Right cardiac atrium (tissue), 5 donors: Measurements from ENCODE around the gene HELLS. TPM values are rescaled to one million over a fixed set of nuclear protein-coding genes. Genes with fewer than 3 reads are reported as not detected.

Source experiments
- ATAC-seq, 2 donors: fragments of 200-7000 bp; cut with Tn5 transposase; one replicate each; pipeline versions ENCODE4 v1.8.0 to v1.9.1; 2020; ENCODE audit warnings: moderate library complexity in 2 of 2, mild to moderate bottlenecking in 1 of 2
- DNase-seq, 3 donors: peaks; one replicate each; pipeline ENCODE4 v3.0.0-alpha.2; 2020
- H3K27ac ChIP-seq: one replicate; pipeline ENCODE4 v1.5.1; 2013; ENCODE audit warnings: mild to moderate bottlenecking, low read length, control low read depth, moderate library complexity
- H3K27me3 ChIP-seq: one replicate; pipeline ENCODE4 v1.6.1; 2013; ENCODE audit not compliant: control insufficient read depth, insufficient read depth
- H3K4me1 ChIP-seq: one replicate; pipeline ENCODE4 v1.6.1; 2013; ENCODE audit warnings: low read length; ENCODE audit not compliant: control insufficient read depth, insufficient read depth
- H3K4me3 ChIP-seq: one replicate; pipeline ENCODE4 v1.5.1; 2013; ENCODE audit warnings: low read length, control low read depth
- H3K9me3 ChIP-seq: one replicate; pipeline ENCODE4 v1.6.1; 2013; ENCODE audit warnings: low read length; ENCODE audit not compliant: control insufficient read depth
- WGBS: extraction: QIAGEN DNeasy Blood & Tissue Kit; methylation state at CpG from one replicate; pipeline ENCODE4 v1.1.7; 2013; 5-methylcytosine and 5-hydroxymethylcytosine counted together
- intact Hi-C, 4 donors: fragments of 100-400 bp; cut with DNase I; formaldehyde crosslinking; loops; one replicate each; pipeline versions ENCODE4 v1.11.0 to v1.14.0; 2022 to 2023
- polyA plus RNA-seq: library from polyadenylated mRNA; stranded (reverse); fragments of 200-250 nt; gene quantifications from one replicate; pipeline ENCODE4 v1.2.3, GENCODE V29; 2013
- total RNA-seq, 4 donors: library from RNA; stranded (reverse); fragmentation: NEBNext Ultra II Directional; extraction: Animal tissue kit (Norgen Biotek cat#: 25700); gene quantifications; one replicate each; pipeline ENCODE4 v1.2.1, GENCODE V29; 2021
- donor health status: healthy with polysubstance abuse.
- donor health status: DM: no; HTN: yes; CAD: no.
- donor health status: DM: no; HTN: no; CAD: no.
- donor health status: DM: no; HTN: yes; CAD: no; lungs with severe emphysema.
- donor health status: DM: yes; HTN: yes; CAD: no.

The HELLS gene
- total and polyA plus RNA-seq, 5 donors = 0.66 to 2.7 (median 2.0) TPM

GRCh38 chr10:94639902-94640301, 94.3 kb downstream of the HELLS start:
- H3K9me3 ChIP-seq = no peaks in the 10 kb centered on the region
- 92% methylated on average over 8 of the region's 8 CpGs for WGBS

GRCh38 chr10:94640562-94640961, 95.0 kb downstream of the HELLS start:
- intact Hi-C loops = no loop called here
- no peak for ATAC-seq
- WGBS = 64% methylated on average over 3 of the region's 3 CpGs
- H3K27me3 ChIP-seq = no peaks in the 10 kb centered on the region
- no peaks in the 10 kb centered on the region for H3K4me1 ChIP-seq
- no peak overlapping the region for H3K27ac ChIP-seq
- no peaks in the 10 kb centered on the region for H3K9me3 ChIP-seq
- no peak for DNase-seq
- no peak overlapping the region for H3K4me3 ChIP-seq

More at GRCh38 chr10:94639902-94640301, 94.3 kb downstream of the HELLS start:
- DNase-seq = no peak
- intact Hi-C loops = no loop called here
- ATAC-seq = no peak
- Histone ChIP-seq H3K27ac (no peak overlapping the region), H3K4me3 (no peak overlapping the region), H3K27me3 (no peaks in the 10 kb centered on the region), H3K4me1 (no peaks in the 10 kb centered on the region)

- Histone ChIP-seq H3K4me1 (no peaks in the 10 kb centered on the region), H3K27ac (no peak overlapping the region), H3K9me3 (no peaks in the 10 kb centered on the region), H3K27me3 (no peaks in the 10 kb centered on the region), H3K4me3 (no peak overlapping the region)
- WGBS = 84% methylated on average over 4 of the region's 4 CpGs
- DNase-seq (no peak), ATAC-seq (no peak)
- intact Hi-C loops = no loop called here
Observed at GRCh38 chr10:94641480-94641879, 95.9 kb downstream of the HELLS start.

- H3K4me3 ChIP-seq = no peak overlapping the region
- DNase-seq (no peak), ATAC-seq (no peak)
- no peak overlapping the region for H3K27ac ChIP-seq
- no peaks in the 10 kb centered on the region for H3K27me3 ChIP-seq
- H3K4me1 ChIP-seq = no peaks in the 10 kb centered on the region
- no peaks in the 10 kb centered on the region for H3K9me3 ChIP-seq
- 91% methylated on average over 1 of the region's 1 CpG for WGBS
- intact Hi-C loops = no loop called here
Observed at GRCh38 chr10:94644352-94644751, 98.8 kb downstream of the HELLS start.

- no peak for DNase-seq
- Histone ChIP-seq H3K4me3 (no peak overlapping the region), H3K9me3 (no peaks in the 10 kb centered on the region), H3K27ac (no peak overlapping the region), H3K27me3 (no peaks in the 10 kb centered on the region), H3K4me1 (no peaks in the 10 kb centered on the region)
- WGBS = 45% methylated on average over 2 of the region's 2 CpGs
- ATAC-seq = no peak
- intact Hi-C loops = no loop called here
Observed at GRCh38 chr10:94645285-94645684, 99.7 kb downstream of the HELLS start.

Other genes starting within 250 kb of the HELLS start
- 10 to 100 TPM in 3 of 4 donors, 1 to 10 TPM in 1; 7.9 to 12.8 (median 11.6) TPM for gene NOC3L, start 182.8 kb upstream of the HELLS start, total RNA-seq
- 3.3 TPM for gene NOC3L, start 182.8 kb upstream of the HELLS start, polyA plus RNA-seq
- gene TBC1D12, start 143.2 kb upstream of the HELLS start, total RNA-seq = 1 to 10 TPM; 6.1 to 7.0 (median 6.7) TPM
- gene TBC1D12, start 143.2 kb upstream of the HELLS start, polyA plus RNA-seq = 3.9 TPM
- not detected for gene CYP2C18, start 137.9 kb downstream of the HELLS start, total RNA-seq
- gene CYP2C18, start 137.9 kb downstream of the HELLS start, polyA plus RNA-seq = not detected
- not detected for gene CYP2C19, start 216.9 kb downstream of the HELLS start, total RNA-seq
- gene CYP2C19, start 216.9 kb downstream of the HELLS start, polyA plus RNA-seq = 0.05 TPM